T-helper 2 cell treated with Interferon-gamma antibody and Interleukin-4, amounts not matched to agents 5 μg/mL and 100 μg/mL, for 36 hours (primary cell): ENCODE data around the gene WDR62.
A peak's percentile ranks its signal among the peaks of the same experiment; 100 is the strongest.

Experiments
- DNase-seq: peaks from one replicate; pipeline ENCODE4 v3.0.0; 2021; ENCODE audit warnings: low spot score
- H3K27ac Mint-ChIP-seq: one replicate; pipeline ENCODE4 v1.8.0; 2021; ENCODE audit warnings: mild to moderate bottlenecking, mixed read lengths
- H3K27me3 Mint-ChIP-seq: one replicate; pipeline ENCODE4 v1.8.0; 2021; ENCODE audit warnings: low read depth, mixed read lengths
- H3K36me3 Mint-ChIP-seq: one replicate; pipeline ENCODE4 v1.8.0; 2021; ENCODE audit warnings: low read depth, mixed read lengths
- H3K4me1 Mint-ChIP-seq: one replicate; pipeline ENCODE4 v1.8.0; 2021; ENCODE audit warnings: low read depth, mixed read lengths
- H3K4me3 Mint-ChIP-seq: one replicate; pipeline ENCODE4 v1.8.0; 2022; ENCODE audit warnings: mild to moderate bottlenecking, moderate library complexity, mixed read lengths
- H3K9me3 Mint-ChIP-seq: one replicate; pipeline ENCODE4 v1.8.0; 2021; ENCODE audit warnings: mixed read lengths

Gene WDR62

GRCh38 chr19:36054733-36055686 is at the start of gene WDR62:
WDR62 (plus strand) TSS chr19:36054897; CDS start chr19:36054972, 75 bp downstream.
- Mint-ChIP-seq H3K27ac (peak within 1 kb of the TSS; percentile 96), H3K36me3 (peaks cover 18% of the 10 kb centered on the region), H3K4me1 (peaks cover 28% of the 10 kb centered on the region), H3K4me3 (peak within 1 kb of the TSS; percentile 94), H3K27me3 (no peaks in the 10 kb centered on the region), H3K9me3 (no peaks in the 10 kb centered on the region)
- peak; percentile 95 for DNase-seq

GRCh38 chr19:36006955-36007354 is 47.7 kb upstream of the WDR62 start:
- Mint-ChIP-seq H3K4me1 (peaks cover 15% of the 10 kb centered on the region), H3K9me3 (no peaks in the 10 kb centered on the region), H3K27ac (no peak overlapping the region), H3K4me3 (no peak overlapping the region), H3K36me3 (peaks cover 10% of the 10 kb centered on the region), H3K27me3 (no peaks in the 10 kb centered on the region)
- no peak for DNase-seq

- H3K36me3 Mint-ChIP-seq: peaks cover 10% of the 10 kb centered on the region
- peak within 1 kb of the TSS; percentile 75 for H3K27ac Mint-ChIP-seq
- H3K27me3 Mint-ChIP-seq: no peaks in the 10 kb centered on the region
- peaks cover 24% of the 10 kb centered on the region for H3K4me1 Mint-ChIP-seq
- DNase-seq: no peak
- peak within 1 kb of the TSS; percentile 76 for H3K4me3 Mint-ChIP-seq
- no peaks in the 10 kb centered on the region for H3K9me3 Mint-ChIP-seq
Observed at GRCh38 chr19:36008336-36008978, 46.2 kb upstream of the WDR62 start, which contains the start of gene SYNE4. SYNE4 (minus strand) TSS chr19:36008813; CDS start chr19:36008681, 132 bp downstream.

DNA sequence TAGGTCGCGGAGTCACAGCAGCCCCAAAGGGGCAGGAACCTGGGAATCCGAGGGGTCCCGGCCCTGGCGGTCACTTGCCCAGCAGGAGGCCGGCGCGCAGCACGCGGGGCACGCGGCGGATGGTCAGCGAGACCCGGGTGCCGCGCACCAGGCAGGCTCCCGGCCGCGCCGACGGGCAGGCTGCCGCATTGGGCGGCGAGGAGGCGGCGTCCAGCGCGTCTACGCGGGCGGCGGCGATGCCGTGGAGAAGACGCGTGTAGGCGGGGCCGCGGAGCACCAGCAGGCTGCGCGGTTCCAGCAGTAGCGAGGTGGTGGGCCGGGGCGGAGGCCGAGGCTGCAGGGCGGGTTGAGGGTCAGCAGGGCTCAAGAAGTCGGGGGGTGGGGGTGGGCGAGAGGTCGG is 45.5 kb upstream of the WDR62 start:
- Mint-ChIP-seq H3K9me3 (no peaks in the 10 kb centered on the region), H3K27me3 (no peaks in the 10 kb centered on the region), H3K36me3 (peaks cover 13% of the 10 kb centered on the region), H3K4me1 (peaks cover 31% of the 10 kb centered on the region), H3K27ac (peak overlapping the region; percentile 75), H3K4me3 (peak overlapping the region; percentile 76)
- peak; percentile 63 for DNase-seq

- H3K4me3 Mint-ChIP-seq: peak overlapping the region; percentile 76
- no peak for DNase-seq
Observed at GRCh38 chr19:36009633-36010379, 44.9 kb upstream of the WDR62 start.

DNA sequence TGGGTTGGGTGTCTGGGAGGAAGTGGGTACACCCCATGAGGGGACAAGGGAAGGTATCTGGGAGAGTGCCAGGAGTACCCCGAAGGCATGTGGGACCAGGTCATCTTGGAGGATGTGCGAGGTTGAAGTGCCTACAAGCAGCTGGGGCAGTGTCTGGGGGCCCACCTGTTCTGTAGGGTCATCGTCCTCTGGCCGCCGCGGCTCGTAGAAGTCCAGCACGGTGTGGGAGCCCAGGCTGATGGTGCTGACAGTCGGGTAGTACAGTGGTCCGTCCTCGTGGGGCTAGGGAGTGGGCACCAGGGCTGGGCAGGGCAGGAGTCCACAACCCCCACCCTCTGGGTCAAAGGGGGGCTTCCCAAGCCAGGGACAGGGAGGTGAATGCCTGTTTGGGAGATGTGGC is 44.3 kb upstream of the WDR62 start:
- Mint-ChIP-seq H3K9me3 (no peaks in the 10 kb centered on the region), H3K4me1 (peaks cover 40% of the 10 kb centered on the region), H3K27ac (no peak overlapping the region), H3K27me3 (no peaks in the 10 kb centered on the region), H3K4me3 (peak overlapping the region; percentile 76), H3K36me3 (peaks cover 13% of the 10 kb centered on the region)
- DNase-seq: no peak

More at GRCh38 chr19:36009633-36010379, 44.9 kb upstream of the WDR62 start:
- peaks cover 35% of the 10 kb centered on the region for H3K4me1 Mint-ChIP-seq
- peaks cover 13% of the 10 kb centered on the region for H3K36me3 Mint-ChIP-seq
- H3K9me3 Mint-ChIP-seq: no peaks in the 10 kb centered on the region
- H3K27ac Mint-ChIP-seq: peak overlapping the region; percentile 75
- no peaks in the 10 kb centered on the region for H3K27me3 Mint-ChIP-seq

- Mint-ChIP-seq H3K27ac (peak overlapping the region; percentile 97), H3K9me3 (no peaks in the 10 kb centered on the region), H3K4me3 (peak overlapping the region; percentile 99), H3K4me1 (peaks cover 45% of the 10 kb centered on the region), H3K36me3 (peaks cover 13% of the 10 kb centered on the region), H3K27me3 (no peaks in the 10 kb centered on the region)
- no peak for DNase-seq
Observed at GRCh38 chr19:36013280-36014011, 41.3 kb upstream of the WDR62 start.

- peaks cover 13% of the 10 kb centered on the region for H3K36me3 Mint-ChIP-seq
- DNase-seq: peak; percentile 100
- H3K27ac Mint-ChIP-seq: peak within 1 kb of the TSS; percentile 97
- no peaks in the 10 kb centered on the region for H3K9me3 Mint-ChIP-seq
- H3K27me3 Mint-ChIP-seq: no peaks in the 10 kb centered on the region
- peak within 1 kb of the TSS; percentile 99 for H3K4me3 Mint-ChIP-seq
- peaks cover 40% of the 10 kb centered on the region for H3K4me1 Mint-ChIP-seq
Observed at GRCh38 chr19:36014012-36014924, 40.4 kb upstream of the WDR62 start, which contains the start of gene ALKBH6. ALKBH6 (minus strand) TSS chr19:36014213; CDS start chr19:36013397, 816 bp downstream.

- H3K4me3 Mint-ChIP-seq: no peak overlapping the region
- H3K27ac Mint-ChIP-seq: no peak overlapping the region
- H3K4me1 Mint-ChIP-seq: peaks cover 15% of the 10 kb centered on the region
- H3K9me3 Mint-ChIP-seq: no peaks in the 10 kb centered on the region
- DNase-seq: no peak
- H3K27me3 Mint-ChIP-seq: no peaks in the 10 kb centered on the region
- peaks cover 7% of the 10 kb centered on the region for H3K36me3 Mint-ChIP-seq
Observed at GRCh38 chr19:36019061-36019670, 35.5 kb upstream of the WDR62 start.

- no peak overlapping the region for H3K4me3 Mint-ChIP-seq
- no peaks in the 10 kb centered on the region for H3K4me1 Mint-ChIP-seq
- no peaks in the 10 kb centered on the region for H3K27me3 Mint-ChIP-seq
- no peaks in the 10 kb centered on the region for H3K9me3 Mint-ChIP-seq
- DNase-seq: no peak
- H3K27ac Mint-ChIP-seq: no peak overlapping the region
- peaks cover 9% of the 10 kb centered on the region for H3K36me3 Mint-ChIP-seq
Observed at GRCh38 chr19:36023432-36023831, 31.3 kb upstream of the WDR62 start.

GRCh38 chr19:36025541-36025940 is 29.2 kb upstream of the WDR62 start:
- H3K9me3 Mint-ChIP-seq: no peaks in the 10 kb centered on the region
- DNase-seq: no peak
- H3K27ac Mint-ChIP-seq: no peak overlapping the region
- peaks cover 13% of the 10 kb centered on the region for H3K36me3 Mint-ChIP-seq
- H3K4me1 Mint-ChIP-seq: peaks cover 6% of the 10 kb centered on the region
- H3K27me3 Mint-ChIP-seq: no peaks in the 10 kb centered on the region
- H3K4me3 Mint-ChIP-seq: no peak overlapping the region
